HepG2 (cell line): Measurements from ENCODE around the gene IRX3. TPM values are rescaled to one million over a fixed set of nuclear protein-coding genes. Genes with fewer than 3 reads are reported as not detected.

ENCODE experiments used
- ELF3 ChIP-seq: IDR thresholded peaks from 2 replicates; pipeline ENCODE4 v1.6.1; 2016; ENCODE audit warnings: missing genetic modification reagents, missing compliant biosample characterization
- HNF4G ChIP-seq, 2 experiments: sonication (generic) in 1 of 2; formaldehyde crosslinking in 1 of 2; IDR thresholded peaks; 2 replicates each; pipeline versions ENCODE4 v1.4.0 to v1.6.1; 2011 to 2020; ENCODE audit warnings: borderline replicate concordance in 2 of 2, low read depth in 2 of 2, mild to moderate bottlenecking in 2 of 2, low read length in 1 of 2, missing genetic modification reagents in 1 of 2, moderate library complexity in 1 of 2
- KLF13 ChIP-seq: sonication (generic); formaldehyde crosslinking; IDR thresholded peaks from 2 replicates; pipeline ENCODE4 v1.4.0; 2020; ENCODE audit warnings: mild to moderate bottlenecking, missing genetic modification reagents
- KLF6 ChIP-seq: IDR thresholded peaks from 2 replicates; pipeline ENCODE4 v1.8.0; 2016; ENCODE audit warnings: missing biosample characterization, missing genetic modification reagents
- MAFF ChIP-seq: IDR thresholded peaks from 2 replicates; pipeline ENCODE4 v1.6.1; 2011; ENCODE audit warnings: low read depth, low read length, improper control_type of control experiment
- NFKBIZ ChIP-seq: IDR thresholded peaks from 2 replicates; pipeline ENCODE4 v1.6.1; 2018; ENCODE audit warnings: missing genetic modification reagents, missing compliant biosample characterization
- SMAD3 ChIP-seq: sonication (generic); formaldehyde crosslinking; IDR thresholded peaks from 2 replicates; pipeline ENCODE4 v1.4.0; 2020; ENCODE audit warnings: missing genetic modification reagents
- SOX6 ChIP-seq, 2 experiments: fragments of 450-650 bp in 1 of 2; sonication (generic) in 1 of 2; formaldehyde crosslinking in 1 of 2; IDR thresholded peaks; 2 replicates each; pipeline versions ENCODE4 v1.4.0 to v1.6.1; 2017 to 2020; ENCODE audit warnings: antibody characterized with exemption in 1 of 2, mild to moderate bottlenecking in 1 of 2, missing genetic modification reagents in 1 of 2
- TARDBP ChIP-seq: sonication (generic); formaldehyde crosslinking; IDR thresholded peaks from 2 replicates; pipeline ENCODE4 v1.8.0; 2022; ENCODE audit warnings: mild to moderate bottlenecking, missing genetic modification reagents
- ZNF234 ChIP-seq: sonication (generic); formaldehyde crosslinking; conservative IDR thresholded peaks from 2 replicates; pipeline ENCODE4 v1.5.1; 2020; ENCODE audit warnings: mild to moderate bottlenecking, missing genetic modification reagents
- ZNF3 ChIP-seq: IDR thresholded peaks from 2 replicates; pipeline ENCODE4 v1.7.0; 2017; ENCODE audit warnings: inconsistent platforms
- ZNF343 ChIP-seq: sonication (generic); formaldehyde crosslinking; IDR thresholded peaks from 2 replicates; pipeline ENCODE4 v1.4.0; 2020; ENCODE audit warnings: mild to moderate bottlenecking, missing genetic modification reagents
- ZNF761 ChIP-seq: sonication (generic); formaldehyde crosslinking; conservative IDR thresholded peaks from 2 replicates; pipeline ENCODE4 v1.4.0; 2020; ENCODE audit warnings: mild to moderate bottlenecking, missing genetic modification reagents
- polyA plus RNA-seq, 8 experiments: library from polyadenylated mRNA; depleted of rRNA in 3 of 8; stranded (reverse) in 7 of 8; unstranded in 1 of 8; fragments of >200 nt; fragmentation: Illumina TruSeq in 4 of 8; extraction: Trizol in 4 of 8; gene quantifications; 2 replicates each; pipeline versions ENCODE4 v1.2.1 to v1.2.3, GENCODE V29; 2011 to 2016; ENCODE audit warnings: low read depth in 4 of 8, missing spikeins in 1 of 8, mixed read lengths in 1 of 8; ENCODE audit not compliant: insufficient read depth in 1 of 8
- total RNA-seq, 5 experiments: library from RNA; depleted of rRNA; stranded (reverse); fragments of >200 nt; fragmentation: Illumina TruSeq; extraction: Trizol; gene quantifications; 2 replicates each; pipeline ENCODE4 v1.2.3, GENCODE V29; 2016; ENCODE audit warnings: low read depth in 1 of 5
- TF ChIP-seq, protein P1 (sequence below): IDR thresholded peaks from 2 replicates; pipeline ENCODE4 v1.6.1; 2016; ENCODE audit warnings: mild to moderate bottlenecking
- TF ChIP-seq, protein P2 (sequence below): sonication (generic); formaldehyde crosslinking; IDR thresholded peaks from 2 replicates; pipeline ENCODE4 v1.5.1; 2020; ENCODE audit warnings: mild to moderate bottlenecking, moderate library complexity, missing genetic modification reagents
- TF ChIP-seq, protein P3 (sequence below): IDR thresholded peaks from 2 replicates; pipeline ENCODE4 v1.6.1; 2016
- TF ChIP-seq, protein P4 (sequence below): sonication (generic); formaldehyde crosslinking; IDR thresholded peaks from 2 replicates; pipeline ENCODE4 v1.4.0; 2020; ENCODE audit warnings: missing genetic modification reagents, low read depth, mild to moderate bottlenecking, borderline replicate concordance
- TF ChIP-seq, protein P5 (sequence below): sonication (generic); formaldehyde crosslinking; conservative IDR thresholded peaks from 2 replicates; pipeline ENCODE4 v1.4.0; 2020; ENCODE audit warnings: mild to moderate bottlenecking, missing genetic modification reagents, moderate library complexity

Gene IRX3
- total and polyA plus RNA-seq, 2 of the 13 experiments (the other 11 are each of a cell fraction or from before 2014, with no cell fraction given): 9.2 to 16.4 TPM

DNA sequence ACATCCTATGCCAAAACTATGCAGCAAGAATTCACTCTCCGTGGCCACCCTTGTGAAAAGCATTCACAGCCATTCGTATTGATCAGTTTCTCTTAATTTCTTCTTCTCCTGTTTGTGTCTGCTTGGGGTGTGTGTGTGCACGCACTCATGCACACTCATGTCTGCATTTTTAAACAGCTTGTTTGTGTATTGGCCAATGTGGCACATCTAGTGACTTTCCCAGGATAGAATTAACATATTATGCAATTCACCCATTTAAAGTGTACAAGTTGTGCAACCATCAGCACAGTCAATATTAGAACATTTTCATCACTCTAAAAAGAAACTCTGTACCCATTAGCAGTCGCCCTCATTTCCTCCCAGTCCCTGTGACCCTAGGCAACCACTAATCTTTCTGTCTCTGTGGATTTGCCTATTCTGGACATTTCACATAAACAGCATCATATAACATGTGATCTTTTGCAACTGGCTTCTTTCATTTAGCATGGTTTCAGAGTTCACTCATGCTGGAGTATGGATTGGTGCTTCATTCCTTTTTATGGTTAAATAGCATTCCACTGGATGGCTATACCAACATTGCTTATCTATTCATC lies 20.1 kb downstream of the IRX3 start (continued):
- TF ChIP-seq, protein P1, sequence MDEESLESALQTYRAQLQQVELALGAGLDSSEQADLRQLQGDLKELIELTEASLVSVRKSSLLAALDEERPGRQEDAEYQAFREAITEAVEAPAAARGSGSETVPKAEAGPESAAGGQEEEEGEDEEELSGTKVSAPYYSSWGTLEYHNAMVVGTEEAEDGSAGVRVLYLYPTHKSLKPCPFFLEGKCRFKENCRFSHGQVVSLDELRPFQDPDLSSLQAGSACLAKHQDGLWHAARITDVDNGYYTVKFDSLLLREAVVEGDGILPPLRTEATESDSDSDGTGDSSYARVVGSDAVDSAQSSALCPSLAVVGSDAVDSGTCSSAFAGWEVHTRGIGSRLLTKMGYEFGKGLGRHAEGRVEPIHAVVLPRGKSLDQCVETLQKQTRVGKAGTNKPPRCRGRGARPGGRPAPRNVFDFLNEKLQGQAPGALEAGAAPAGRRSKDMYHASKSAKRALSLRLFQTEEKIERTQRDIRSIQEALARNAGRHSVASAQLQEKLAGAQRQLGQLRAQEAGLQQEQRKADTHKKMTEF: peak; percentile 78; the same call in 1 of the 2 replicates
- TF ChIP-seq KLF13 (CRISPR knock-in tag) (no peak), HNF4G (IDR thresholded peaks at IDR 0.05; ENCODE audit: borderline replicate concordance, low read depth, low read length) (peak; percentile 77), HNF4G (CRISPR knock-in tag; IDR thresholded peaks at IDR 0.05; ENCODE audit: borderline replicate concordance, low read depth) (no peak), MAFF (peak; percentile 33; the same call in 1 of the 2 replicates), SMAD3 (CRISPR knock-in tag) (peak; percentile 88), TARDBP (CRISPR knock-in tag) (peak; percentile 40; the same call in 1 of the 2 replicates), ZNF343 (CRISPR knock-in tag) (no peak), ELF3 (peak; percentile 78), ZNF3 (CRISPR knock-in tag) (peak; percentile 57; the same call in 1 of the 2 replicates), SOX6 (IDR thresholded peaks at IDR 0.05) (no peak), SOX6 (CRISPR knock-in tag; IDR thresholded peaks at IDR 0.05) (peak; percentile 90), ZNF761 (CRISPR knock-in tag) (0 out of 2 replicates have a peak, but pooled peaks have one; percentile 42), KLF6 (0 out of 2 replicates have a peak, but pooled peaks have one; percentile 35), ZNF234 (CRISPR knock-in tag) (no peak), NFKBIZ (CRISPR knock-in tag) (peak; percentile 84; the same call in 1 of the 2 replicates)
- TF ChIP-seq, protein P2, sequence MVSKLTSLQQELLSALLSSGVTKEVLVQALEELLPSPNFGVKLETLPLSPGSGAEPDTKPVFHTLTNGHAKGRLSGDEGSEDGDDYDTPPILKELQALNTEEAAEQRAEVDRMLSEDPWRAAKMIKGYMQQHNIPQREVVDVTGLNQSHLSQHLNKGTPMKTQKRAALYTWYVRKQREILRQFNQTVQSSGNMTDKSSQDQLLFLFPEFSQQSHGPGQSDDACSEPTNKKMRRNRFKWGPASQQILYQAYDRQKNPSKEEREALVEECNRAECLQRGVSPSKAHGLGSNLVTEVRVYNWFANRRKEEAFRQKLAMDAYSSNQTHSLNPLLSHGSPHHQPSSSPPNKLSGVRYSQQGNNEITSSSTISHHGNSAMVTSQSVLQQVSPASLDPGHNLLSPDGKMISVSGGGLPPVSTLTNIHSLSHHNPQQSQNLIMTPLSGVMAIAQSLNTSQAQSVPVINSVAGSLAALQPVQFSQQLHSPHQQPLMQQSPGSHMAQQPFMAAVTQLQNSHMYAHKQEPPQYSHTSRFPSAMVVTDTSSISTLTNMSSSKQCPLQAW (CRISPR knock-in tag): peak; percentile 61; the same call in 1 of the 2 replicates
- TF ChIP-seq, protein P3, sequence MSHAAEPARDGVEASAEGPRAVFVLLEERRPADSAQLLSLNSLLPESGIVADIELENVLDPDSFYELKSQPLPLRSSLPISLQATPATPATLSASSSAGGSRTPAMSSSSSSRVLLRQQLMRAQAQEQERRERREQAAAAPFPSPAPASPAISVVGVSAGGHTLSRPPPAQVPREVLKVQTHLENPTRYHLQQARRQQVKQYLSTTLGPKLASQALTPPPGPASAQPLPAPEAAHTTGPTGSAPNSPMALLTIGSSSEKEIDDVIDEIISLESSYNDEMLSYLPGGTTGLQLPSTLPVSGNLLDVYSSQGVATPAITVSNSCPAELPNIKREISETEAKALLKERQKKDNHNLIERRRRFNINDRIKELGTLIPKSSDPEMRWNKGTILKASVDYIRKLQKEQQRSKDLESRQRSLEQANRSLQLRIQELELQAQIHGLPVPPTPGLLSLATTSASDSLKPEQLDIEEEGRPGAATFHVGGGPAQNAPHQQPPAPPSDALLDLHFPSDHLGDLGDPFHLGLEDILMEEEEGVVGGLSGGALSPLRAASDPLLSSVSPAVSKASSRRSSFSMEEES: peak; percentile 71
- TF ChIP-seq, protein P4, sequence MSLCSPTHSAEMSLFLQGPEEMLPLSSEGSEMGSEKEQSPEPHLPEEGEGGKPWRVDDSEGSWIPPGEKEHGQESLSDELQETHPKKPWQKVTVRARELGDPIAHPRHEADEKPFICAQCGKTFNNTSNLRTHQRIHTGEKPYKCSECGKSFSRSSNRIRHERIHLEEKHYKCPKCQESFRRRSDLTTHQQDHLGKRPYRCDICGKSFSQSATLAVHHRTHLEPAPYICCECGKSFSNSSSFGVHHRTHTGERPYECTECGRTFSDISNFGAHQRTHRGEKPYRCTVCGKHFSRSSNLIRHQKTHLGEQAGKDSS (CRISPR knock-in tag): no peak
- TF ChIP-seq, protein P5, sequence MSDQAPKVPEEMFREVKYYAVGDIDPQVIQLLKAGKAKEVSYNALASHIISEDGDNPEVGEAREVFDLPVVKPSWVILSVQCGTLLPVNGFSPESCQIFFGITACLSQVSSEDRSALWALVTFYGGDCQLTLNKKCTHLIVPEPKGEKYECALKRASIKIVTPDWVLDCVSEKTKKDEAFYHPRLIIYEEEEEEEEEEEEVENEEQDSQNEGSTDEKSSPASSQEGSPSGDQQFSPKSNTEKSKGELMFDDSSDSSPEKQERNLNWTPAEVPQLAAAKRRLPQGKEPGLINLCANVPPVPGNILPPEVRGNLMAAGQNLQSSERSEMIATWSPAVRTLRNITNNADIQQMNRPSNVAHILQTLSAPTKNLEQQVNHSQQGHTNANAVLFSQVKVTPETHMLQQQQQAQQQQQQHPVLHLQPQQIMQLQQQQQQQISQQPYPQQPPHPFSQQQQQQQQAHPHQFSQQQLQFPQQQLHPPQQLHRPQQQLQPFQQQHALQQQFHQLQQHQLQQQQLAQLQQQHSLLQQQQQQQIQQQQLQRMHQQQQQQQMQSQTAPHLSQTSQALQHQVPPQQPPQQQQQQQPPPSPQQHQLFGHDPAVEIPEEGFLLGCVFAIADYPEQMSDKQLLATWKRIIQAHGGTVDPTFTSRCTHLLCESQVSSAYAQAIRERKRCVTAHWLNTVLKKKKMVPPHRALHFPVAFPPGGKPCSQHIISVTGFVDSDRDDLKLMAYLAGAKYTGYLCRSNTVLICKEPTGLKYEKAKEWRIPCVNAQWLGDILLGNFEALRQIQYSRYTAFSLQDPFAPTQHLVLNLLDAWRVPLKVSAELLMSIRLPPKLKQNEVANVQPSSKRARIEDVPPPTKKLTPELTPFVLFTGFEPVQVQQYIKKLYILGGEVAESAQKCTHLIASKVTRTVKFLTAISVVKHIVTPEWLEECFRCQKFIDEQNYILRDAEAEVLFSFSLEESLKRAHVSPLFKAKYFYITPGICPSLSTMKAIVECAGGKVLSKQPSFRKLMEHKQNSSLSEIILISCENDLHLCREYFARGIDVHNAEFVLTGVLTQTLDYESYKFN (CRISPR knock-in tag): peak; percentile 91
